ENCODE results near the gene KIF11.

KIF11 gene

DNA sequence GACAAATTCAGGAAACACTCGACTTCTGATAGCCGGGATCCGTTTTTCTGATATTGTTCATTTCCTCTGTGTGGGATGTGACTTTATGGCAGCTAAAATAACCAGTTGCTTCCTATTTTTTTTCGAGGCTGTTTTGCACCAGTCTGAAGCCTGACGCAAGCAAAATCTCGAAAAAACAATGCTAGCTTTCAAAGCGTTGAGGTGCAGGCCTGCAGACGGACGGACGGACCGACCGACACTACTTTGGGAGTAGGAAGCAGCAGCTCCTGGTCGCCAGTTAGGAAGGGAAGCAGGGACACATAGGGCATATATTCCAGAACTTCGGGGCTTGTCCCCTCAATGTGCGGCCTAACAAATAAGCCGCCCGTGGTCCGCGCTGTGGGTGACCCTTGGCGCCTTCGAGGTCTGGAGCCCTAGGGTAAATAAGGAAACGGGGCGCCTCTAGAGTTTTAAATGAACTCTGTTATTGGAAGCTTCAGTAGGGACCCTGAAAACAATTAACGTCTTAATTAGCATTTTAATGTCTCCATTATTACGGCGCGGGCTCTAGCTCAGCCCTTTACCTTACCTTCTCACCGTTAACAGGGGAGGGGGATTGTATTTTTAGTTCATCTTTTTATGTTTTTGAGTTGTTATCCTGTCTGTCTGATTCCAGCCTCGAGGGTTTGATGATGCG is 98.1 kb downstream of the KIF11 start:
- TF ChIP-seq, protein P1, sequence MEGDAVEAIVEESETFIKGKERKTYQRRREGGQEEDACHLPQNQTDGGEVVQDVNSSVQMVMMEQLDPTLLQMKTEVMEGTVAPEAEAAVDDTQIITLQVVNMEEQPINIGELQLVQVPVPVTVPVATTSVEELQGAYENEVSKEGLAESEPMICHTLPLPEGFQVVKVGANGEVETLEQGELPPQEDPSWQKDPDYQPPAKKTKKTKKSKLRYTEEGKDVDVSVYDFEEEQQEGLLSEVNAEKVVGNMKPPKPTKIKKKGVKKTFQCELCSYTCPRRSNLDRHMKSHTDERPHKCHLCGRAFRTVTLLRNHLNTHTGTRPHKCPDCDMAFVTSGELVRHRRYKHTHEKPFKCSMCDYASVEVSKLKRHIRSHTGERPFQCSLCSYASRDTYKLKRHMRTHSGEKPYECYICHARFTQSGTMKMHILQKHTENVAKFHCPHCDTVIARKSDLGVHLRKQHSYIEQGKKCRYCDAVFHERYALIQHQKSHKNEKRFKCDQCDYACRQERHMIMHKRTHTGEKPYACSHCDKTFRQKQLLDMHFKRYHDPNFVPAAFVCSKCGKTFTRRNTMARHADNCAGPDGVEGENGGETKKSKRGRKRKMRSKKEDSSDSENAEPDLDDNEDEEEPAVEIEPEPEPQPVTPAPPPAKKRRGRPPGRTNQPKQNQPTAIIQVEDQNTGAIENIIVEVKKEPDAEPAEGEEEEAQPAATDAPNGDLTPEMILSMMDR (IDR thresholded peaks at IDR 0.05; ENCODE audit: borderline replicate concordance, insufficient read depth, low read depth, low read length) = no peak
- H3K4me3 ChIP-seq (ENCODE audit: low read depth, low read length) = peak overlapping the region; percentile 55

DNA sequence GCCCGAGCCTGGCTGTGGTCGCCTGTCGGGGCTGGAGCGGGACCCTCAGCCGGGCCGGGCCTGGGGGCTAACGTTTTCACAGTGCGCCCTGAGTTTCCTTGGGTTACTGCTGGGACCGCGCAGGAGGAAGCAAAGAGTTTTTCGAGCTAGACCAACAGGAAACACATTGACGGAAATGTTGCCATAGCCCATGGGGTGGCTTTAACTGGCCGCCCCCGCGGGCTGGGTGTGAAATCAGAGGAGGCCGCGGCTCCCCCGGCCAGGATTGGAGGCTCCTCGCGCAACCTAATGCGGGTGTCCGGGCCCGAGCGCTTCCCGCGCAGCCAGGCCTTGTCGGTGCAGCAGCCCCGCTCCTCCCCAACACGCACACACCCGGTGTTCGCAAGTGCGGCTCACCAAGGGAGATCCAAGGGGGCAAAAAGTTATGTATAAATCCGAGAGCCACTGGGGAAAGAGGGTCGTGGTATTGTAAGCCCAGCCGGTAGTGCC is 98.7 kb downstream of the KIF11 start:
- H3K4me3 ChIP-seq (ENCODE audit: low read depth, low read length) = peak overlapping the region; percentile 24
- TF ChIP-seq, protein P1 (IDR thresholded peaks at IDR 0.05; ENCODE audit: borderline replicate concordance, insufficient read depth, low read depth, low read length) = no peak

DNA sequence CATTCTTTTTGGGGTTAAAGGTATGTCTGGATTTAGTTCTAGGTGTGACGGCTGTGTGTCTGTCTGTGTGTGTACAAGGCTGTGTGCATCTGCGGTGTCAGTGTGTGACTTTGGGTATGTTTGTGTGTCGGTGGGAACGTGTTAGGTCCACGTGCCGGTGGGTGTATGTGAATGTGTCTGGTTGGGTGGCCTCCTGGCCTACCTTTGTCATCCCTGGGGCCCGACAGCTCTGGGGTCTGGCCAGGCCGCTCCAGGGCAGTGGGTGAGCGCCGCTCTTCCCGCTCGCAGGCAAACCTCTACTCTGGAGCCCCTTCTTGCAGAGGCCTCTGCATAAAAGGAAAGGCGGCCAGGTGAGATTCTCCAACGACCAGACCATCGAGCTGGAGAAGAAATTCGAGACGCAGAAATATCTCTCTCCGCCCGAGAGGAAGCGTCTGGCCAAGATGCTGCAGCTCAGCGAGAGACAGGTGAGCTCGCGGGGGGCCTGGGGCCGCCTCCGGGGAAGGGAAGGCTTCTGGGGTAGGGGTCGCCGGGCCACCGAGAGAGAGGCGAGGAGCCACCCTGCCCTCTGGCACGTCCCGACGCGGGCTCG is 99.2 kb downstream of the KIF11 start:
- H3K4me3 ChIP-seq (ENCODE audit: low read depth, low read length) = no peak overlapping the region
- TF ChIP-seq, protein P1 (IDR thresholded peaks at IDR 0.05; ENCODE audit: borderline replicate concordance, insufficient read depth, low read depth, low read length) = no peak

DNA sequence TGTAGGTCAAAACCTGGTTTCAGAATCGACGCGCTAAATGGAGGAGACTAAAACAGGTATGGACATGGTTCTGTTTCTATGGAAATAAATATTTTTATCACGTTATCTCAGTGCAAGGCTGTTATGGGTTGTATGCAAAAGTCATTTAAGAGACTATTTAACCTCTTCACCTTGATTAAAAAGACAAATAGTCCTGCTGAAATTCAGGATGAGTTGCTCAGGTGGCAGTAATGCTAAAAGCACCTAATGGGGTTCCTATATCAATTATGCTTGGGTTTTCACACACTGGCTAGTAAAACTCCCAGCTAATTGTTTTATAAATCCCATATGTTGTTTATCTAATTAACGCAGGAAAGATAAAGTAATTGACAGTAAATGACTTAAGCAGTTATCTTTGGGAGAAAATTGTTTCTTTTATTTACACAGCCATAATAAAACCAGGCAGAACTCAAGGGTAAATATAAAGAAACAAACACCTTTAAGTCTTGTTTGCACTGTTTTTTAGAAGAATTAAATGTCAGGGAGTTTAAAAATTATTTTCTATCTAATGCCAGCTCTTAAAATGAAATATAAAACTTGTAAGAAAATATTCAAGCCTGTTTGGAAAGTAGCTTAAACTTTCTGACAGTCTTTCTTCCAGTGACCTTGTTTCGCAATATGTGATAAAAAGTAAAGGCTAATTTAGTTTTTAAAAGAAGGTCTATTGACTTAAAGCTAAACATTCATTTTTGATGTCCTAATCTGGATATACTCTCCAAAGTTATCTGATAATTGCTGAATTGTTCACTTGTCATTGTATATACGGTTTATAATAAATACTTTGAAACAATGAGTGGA is 100.0 kb downstream of the KIF11 start:
- TF ChIP-seq, protein P1 (IDR thresholded peaks at IDR 0.05; ENCODE audit: borderline replicate concordance, insufficient read depth, low read depth, low read length) = no peak
- no peak overlapping the region for H3K4me3 ChIP-seq (ENCODE audit: low read depth, low read length)

DNA sequence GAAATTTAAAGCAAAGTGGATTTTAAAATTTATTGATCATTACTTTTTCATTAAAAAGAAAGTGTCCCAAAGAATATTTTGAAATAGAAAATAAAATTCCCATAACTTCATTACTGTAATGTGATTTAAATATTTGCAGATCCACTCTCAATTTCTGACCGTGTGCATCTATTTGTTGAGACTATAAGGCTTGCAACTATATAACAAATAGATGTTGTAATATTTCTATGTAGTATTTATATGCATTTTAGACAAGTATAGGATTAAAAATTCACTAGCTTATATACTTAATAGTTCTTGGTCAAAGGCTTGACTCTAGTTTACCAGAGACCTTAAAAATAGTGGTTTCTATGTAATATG is 100.6 kb downstream of the KIF11 start:
- TF ChIP-seq, protein P1 (IDR thresholded peaks at IDR 0.05; ENCODE audit: borderline replicate concordance, insufficient read depth, low read depth, low read length) = no peak
- no peak overlapping the region for H3K4me3 ChIP-seq (ENCODE audit: low read depth, low read length)

DNA sequence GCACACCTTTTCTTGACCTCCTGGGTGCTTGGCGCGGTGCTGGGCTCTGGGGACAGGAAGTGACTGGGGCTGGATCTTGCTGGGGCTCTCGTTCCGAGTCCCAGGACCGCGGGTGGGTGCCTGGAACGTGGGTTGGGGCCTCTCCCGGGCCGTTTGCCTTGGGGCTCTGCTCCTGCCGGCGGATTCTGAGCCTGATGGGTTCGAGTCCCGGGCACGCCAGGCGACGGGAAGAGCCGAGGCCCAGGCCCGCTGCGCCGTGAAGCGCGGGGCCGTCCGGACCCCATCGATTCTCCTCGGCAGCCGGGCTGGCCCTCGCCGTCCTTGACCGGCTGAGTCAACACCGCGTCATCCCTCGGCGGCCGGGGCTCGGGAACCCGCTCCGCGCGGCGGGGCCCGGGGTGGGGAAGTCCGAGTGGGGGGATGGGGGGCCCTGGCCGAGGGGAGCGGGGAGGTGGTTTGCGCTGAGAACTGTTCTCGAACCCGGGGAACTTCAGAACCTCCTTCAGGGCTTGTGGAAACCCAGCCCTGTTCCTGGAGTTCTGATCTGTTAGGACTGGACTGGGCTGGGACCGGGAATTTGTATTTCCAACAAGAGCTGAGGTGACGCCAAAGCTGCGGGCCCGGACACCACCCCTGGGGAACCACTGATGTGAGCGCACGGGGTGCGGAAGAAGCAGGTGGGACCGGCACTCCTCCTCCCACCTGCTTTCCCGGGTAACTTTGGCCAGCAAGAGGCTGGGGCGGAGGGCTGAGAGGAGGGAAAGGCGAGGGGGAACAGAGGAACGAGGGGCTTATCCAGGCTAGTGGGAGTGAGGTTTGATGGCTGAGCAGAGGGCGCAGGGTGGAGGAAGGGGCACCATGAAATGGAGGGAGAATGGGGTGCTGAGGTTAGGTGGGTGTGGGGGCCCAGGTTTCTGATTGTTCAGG is 103.0 kb downstream of the KIF11 start:
- H3K4me3 ChIP-seq (ENCODE audit: low read depth, low read length) = no peak overlapping the region

More for the DNA sequence above, 103.0 kb downstream of the KIF11 start:
- TF ChIP-seq, protein P1 (IDR thresholded peaks at IDR 0.05; ENCODE audit: borderline replicate concordance, insufficient read depth, low read depth, low read length) = no peak
